ENCODE measurements around the gene TSR3.

The TSR3 gene

GRCh38 chr16:1377406-1378010 is 25.8 kb upstream of the TSR3 start:
- no peak for DNase-seq (ENCODE audit: low spot score)

GRCh38 chr16:1375741-1376410 is 24.2 kb upstream of the TSR3 start:
- no peak overlapping the region for H3K4me3 ChIP-seq
- no peak overlapping the region for H3K27ac ChIP-seq
- no peak for DNase-seq (ENCODE audit: low spot score)
- TF ChIP-seq CTCF (IDR thresholded peaks at IDR 0.05) = no peak

More at GRCh38 chr16:1377406-1378010, 25.8 kb upstream of the TSR3 start:
- TF ChIP-seq CTCF (IDR thresholded peaks at IDR 0.05) = no peak
- Histone ChIP-seq H3K27ac (no peak overlapping the region), H3K4me3 (no peak overlapping the region)

GRCh38 chr16:1375298-1375640 is 23.6 kb upstream of the TSR3 start:
- no peak overlapping the region for H3K4me3 ChIP-seq
- DNase-seq (ENCODE audit: low spot score) = no peak
- TF ChIP-seq CTCF (IDR thresholded peaks at IDR 0.05) = no peak
- H3K27ac ChIP-seq = no peak overlapping the region

- Histone ChIP-seq H3K4me3 (no peak overlapping the region), H3K27ac (no peak overlapping the region)
- no peak for DNase-seq (ENCODE audit: low spot score)
- no peak for TF ChIP-seq CTCF (IDR thresholded peaks at IDR 0.05)
Measured at GRCh38 chr16:1374418-1375297, 23.0 kb upstream of the TSR3 start.

GRCh38 chr16:1372292-1372950 is 20.7 kb upstream of the TSR3 start:
- no peak overlapping the region for H3K4me3 ChIP-seq
- H3K27ac ChIP-seq = no peak overlapping the region
- DNase-seq (ENCODE audit: low spot score) = no peak
- TF ChIP-seq CTCF (IDR thresholded peaks at IDR 0.05) = no peak

- H3K27ac ChIP-seq = no peak overlapping the region
- no peak overlapping the region for H3K4me3 ChIP-seq
- no peak for DNase-seq (ENCODE audit: low spot score)
- TF ChIP-seq CTCF (IDR thresholded peaks at IDR 0.05) = no peak
Measured at GRCh38 chr16:1371054-1371978, 19.6 kb upstream of the TSR3 start.

Data from coronary artery (tissue), 2 donors.